Measurements from ENCODE around the gene SEC24C. TPM values are rescaled to one million over a fixed set of nuclear protein-coding genes. Genes with fewer than 3 reads are reported as not detected.

Gene SEC24C
- total and polyA plus RNA-seq, 2 of the 4 experiments (the other 2 are of a cell fraction), result 74.2 to 88.9 TPM

DNA sequence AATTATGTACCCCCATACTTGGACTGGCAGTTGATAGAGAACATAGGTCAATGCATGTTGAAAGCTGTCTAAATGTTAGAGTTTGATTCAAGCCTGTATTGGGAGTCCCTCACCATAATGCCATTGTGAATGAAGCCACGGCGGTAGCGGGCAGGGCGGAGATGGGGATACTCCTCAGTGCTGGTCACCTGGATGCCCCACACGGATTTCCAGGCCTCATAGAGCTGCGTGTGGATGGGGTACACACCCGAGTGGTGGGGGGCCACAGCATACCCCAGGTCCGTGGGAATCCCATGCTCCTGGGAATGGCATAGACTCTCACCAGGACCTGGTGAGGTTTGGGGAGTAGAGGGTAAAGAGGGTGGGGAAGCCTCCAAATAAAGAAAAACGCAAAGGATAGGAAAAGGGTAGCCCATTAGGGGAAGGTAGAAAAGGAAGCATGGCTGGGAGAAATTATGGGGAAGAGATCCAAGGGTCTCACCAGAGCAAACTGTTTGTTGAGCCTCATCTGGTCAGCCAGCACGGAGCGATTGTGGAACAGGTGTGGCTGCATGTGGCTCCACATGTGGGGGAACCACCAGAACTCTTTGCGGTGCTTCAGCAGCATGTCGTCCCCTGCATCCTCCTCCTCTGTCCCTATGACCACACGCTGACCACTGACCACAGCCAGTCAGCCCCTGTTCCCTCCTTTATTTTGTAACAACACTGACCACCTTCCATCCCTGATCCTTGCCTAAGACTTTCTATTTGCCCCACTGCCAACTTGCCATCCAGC lies 62.2 kb downstream of the SEC24C start:
- Histone ChIP-seq H3K4ac (ENCODE audit: low read depth, low read length) (no peak overlapping the region), H2BK15ac (ENCODE audit: low read depth, low read length) (no peak overlapping the region), H4K91ac (ENCODE audit: insufficient read depth, low read depth, low read length) (no peak overlapping the region), H3K27ac (ENCODE audit: insufficient read depth, low read length) (no peak overlapping the region), H3K56ac (ENCODE audit: extremely low read depth, insufficient read depth, low read length) (no peak overlapping the region), H4K5ac (ENCODE audit: low read depth, low read length) (no peak overlapping the region), H3K4me3 (ENCODE audit: insufficient read depth, low read depth, low read length) (no peak overlapping the region), H2AK9ac (replicated peaks; ENCODE audit: low read depth, low read length, poor library complexity) (no peak overlapping the region), H3K79me1 (ENCODE audit: low read depth in 1 of 2, low read length in 2 of 2) (peaks cover 14 to 50% of the 10 kb centered on the region in 2 experiments), H3K9ac (ENCODE audit: low read depth, low read length) (no peak overlapping the region), H2BK20ac (ENCODE audit: low read depth, low read length) (no peak overlapping the region), H2BK5ac (ENCODE audit: low read depth, low read length, poor library complexity, severe bottlenecking) (no peak overlapping the region), H3K9me3 (ENCODE audit: control insufficient read depth, insufficient read depth, low read length) (no peaks in the 10 kb centered on the region), H2AK5ac (ENCODE audit: low read depth, low read length) (no peak overlapping the region), H3K18ac (ENCODE audit: low read depth, low read length) (no peak overlapping the region), H3K4me2 (ENCODE audit: low read depth, low read length) (no peak overlapping the region), H4K20me1 (ENCODE audit: insufficient read depth, low read length) (no peaks in the 10 kb centered on the region), H4K8ac (ENCODE audit: low read depth in 2 of 2, low read length in 2 of 2) (no peak overlapping the region), H3K9me1 (ENCODE audit: insufficient read depth, low read length) (peaks cover 16% of the 10 kb centered on the region), H2BK120ac (ENCODE audit: low read depth, low read length) (no peak overlapping the region), H3K14ac (replicated peaks; ENCODE audit: low read depth, low read length) (no peak overlapping the region), H3K4me1 (ENCODE audit: control insufficient read depth, insufficient read depth, low read length) (0 out of 2 replicates have a peak, but pooled peaks cover 2% of the 10 kb centered on the region), H2AFZ (replicated peaks; ENCODE audit: low read length, poor library complexity) (no peak overlapping the region), H3K36me3 (ENCODE audit: control insufficient read depth, insufficient read depth, low read length) (peaks cover 58% of the 10 kb centered on the region), H3K23ac (ENCODE audit: low read depth, low read length) (no peak overlapping the region), H3K27me3 (ENCODE audit: control insufficient read depth, insufficient read depth, low read length) (no peaks in the 10 kb centered on the region)
- WGBS, 2 experiments (ENCODE audit: extremely low coverage in 2 of 2, insufficient read length in 1 of 2), result 100% methylated on average over 6 of the region's 14 CpGs; no CpG with 5 or more reads in 1 of the 2 experiments
- in situ Hi-C loops (cut with MboI; ENCODE audit: low sequenced_read_pairs), result no loop called here
- DNase-seq, result no peak
- ATAC-seq (ENCODE audit: low read depth), result no peak
- dilution Hi-C loops (cut with HindIII; ENCODE audit: low sequenced_read_pairs, unreplicated experiment), result no loop called here
- intact Hi-C loops (cut with micrococcal nuclease), result no loop called here
- ChIA-PET POLR2A (ENCODE audit: unreplicated experiment) (no interaction called here), CTCF (no interaction called here)
- TF ChIP-seq CHD1 (IDR thresholded peaks at IDR 0.05; ENCODE audit: low read depth, low read length) (no peak), MAFK (IDR thresholded peaks at IDR 0.05; ENCODE audit: low read depth, low read length) (no peak)
- BruUV-seq (replicated peaks), result no TSS peak

All from IMR-90 (cell line).